Measurements from ENCODE around the gene DVL2. TPM values are rescaled to one million over a fixed set of nuclear protein-coding genes. Genes with fewer than 3 reads are reported as not detected.

The DVL2 gene
- total and polyA plus RNA-seq, 2 of the 13 experiments (the other 11 are each of a cell fraction or from before 2014, with no cell fraction given), result 5.7 to 38.2 TPM

DNA sequence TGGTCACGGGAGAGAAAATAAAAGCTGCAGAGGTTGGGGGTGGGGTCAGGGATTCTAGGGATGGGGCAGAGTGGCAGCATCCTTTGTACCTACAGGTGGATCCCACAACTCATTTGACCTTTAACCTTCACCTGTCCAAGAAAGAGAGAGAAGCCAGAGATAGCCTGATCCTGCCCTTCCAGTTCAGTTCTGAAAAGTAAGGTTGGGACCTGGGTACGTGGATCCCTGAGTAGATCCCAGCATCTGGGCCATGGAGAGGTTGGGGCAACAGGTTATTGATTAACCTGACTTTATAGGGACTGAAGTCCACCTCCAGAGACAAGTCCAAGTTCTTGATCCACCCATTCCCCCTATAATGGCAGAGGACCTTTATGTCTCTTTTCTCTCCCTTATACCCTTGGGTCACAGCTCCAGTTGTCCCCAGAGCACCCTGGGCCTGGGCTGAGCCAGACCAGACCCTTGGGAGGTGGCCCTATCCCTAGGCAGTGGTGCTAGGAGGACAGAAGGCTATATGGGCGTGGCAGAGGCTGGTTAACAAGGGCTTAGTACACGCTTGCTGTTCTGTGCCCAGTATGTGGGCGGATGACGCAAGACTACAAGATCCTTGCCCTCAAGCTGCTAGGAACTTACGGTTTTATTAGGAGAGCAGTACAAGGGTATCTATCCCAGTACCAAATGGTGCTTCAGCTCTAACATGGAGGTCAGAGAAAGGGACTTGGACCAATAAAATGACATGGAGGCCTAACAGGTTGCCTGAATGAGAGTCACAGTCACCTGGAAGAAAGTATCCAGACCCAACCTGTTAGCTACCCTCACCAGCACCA, 24.6 kb upstream of the DVL2 start (continued):
- TF ChIP-seq ZNF362 (CRISPR knock-in tag; IDR thresholded peaks at IDR 0.05; ENCODE audit: borderline replicate concordance), result no peak
- peak; percentile 93 for TF ChIP-seq SP5 (CRISPR knock-in tag; IDR thresholded peaks at IDR 0.05; ENCODE audit: borderline replicate concordance, low read depth)
- TF ChIP-seq ZC3H4 (CRISPR knock-in tag; IDR thresholded peaks at IDR 0.05; ENCODE audit: borderline replicate concordance), result 0 out of 2 replicates have a peak, but pooled peaks have one; percentile 34
- 0 out of 2 replicates have a peak, but pooled peaks have one; percentile 62 for TF ChIP-seq ZNF598 (CRISPR knock-in tag; IDR thresholded peaks at IDR 0.05; ENCODE audit: borderline replicate concordance)
- TF ChIP-seq EHMT2 (IDR thresholded peaks at IDR 0.05; ENCODE audit: borderline replicate concordance, low read depth, low read length), result no peak
- no peak for TF ChIP-seq ZNF468 (CRISPR knock-in tag; IDR thresholded peaks at IDR 0.05)
- TF ChIP-seq POLR2G (IDR thresholded peaks at IDR 0.05; ENCODE audit: low read depth, low read length), result peak; percentile 80
- no peak for TF ChIP-seq LCORL (IDR thresholded peaks at IDR 0.05)
- no peak for TF ChIP-seq LCORL (CRISPR knock-in tag; IDR thresholded peaks at IDR 0.05)
- TF ChIP-seq FOXA3 (CRISPR knock-in tag; IDR thresholded peaks at IDR 0.05), result 0 out of 2 replicates have a peak, but pooled peaks have one; percentile 6
- no peak for TF ChIP-seq ZNF382 (CRISPR knock-in tag; IDR thresholded peaks at IDR 0.05; ENCODE audit: borderline replicate concordance)
- TF ChIP-seq ZFX (CRISPR knock-in tag; IDR thresholded peaks at IDR 0.05; ENCODE audit: low read depth), result peak; percentile 45; the same call in 1 of the 2 replicates
- TF ChIP-seq GABPB1 (CRISPR knock-in tag; IDR thresholded peaks at IDR 0.05), result no peak; the same call in 1 of the 2 replicates
- no peak for TF ChIP-seq CREB1 (IDR thresholded peaks at IDR 0.05)
- peak; percentile 81 for TF ChIP-seq CREB1 (CRISPR knock-in tag; IDR thresholded peaks at IDR 0.05)
- TF ChIP-seq CHD4 (IDR thresholded peaks at IDR 0.05; ENCODE audit: borderline replicate concordance, low read length), result peak; percentile 63; the same call in 1 of the 2 replicates
- TF ChIP-seq, protein P1, sequence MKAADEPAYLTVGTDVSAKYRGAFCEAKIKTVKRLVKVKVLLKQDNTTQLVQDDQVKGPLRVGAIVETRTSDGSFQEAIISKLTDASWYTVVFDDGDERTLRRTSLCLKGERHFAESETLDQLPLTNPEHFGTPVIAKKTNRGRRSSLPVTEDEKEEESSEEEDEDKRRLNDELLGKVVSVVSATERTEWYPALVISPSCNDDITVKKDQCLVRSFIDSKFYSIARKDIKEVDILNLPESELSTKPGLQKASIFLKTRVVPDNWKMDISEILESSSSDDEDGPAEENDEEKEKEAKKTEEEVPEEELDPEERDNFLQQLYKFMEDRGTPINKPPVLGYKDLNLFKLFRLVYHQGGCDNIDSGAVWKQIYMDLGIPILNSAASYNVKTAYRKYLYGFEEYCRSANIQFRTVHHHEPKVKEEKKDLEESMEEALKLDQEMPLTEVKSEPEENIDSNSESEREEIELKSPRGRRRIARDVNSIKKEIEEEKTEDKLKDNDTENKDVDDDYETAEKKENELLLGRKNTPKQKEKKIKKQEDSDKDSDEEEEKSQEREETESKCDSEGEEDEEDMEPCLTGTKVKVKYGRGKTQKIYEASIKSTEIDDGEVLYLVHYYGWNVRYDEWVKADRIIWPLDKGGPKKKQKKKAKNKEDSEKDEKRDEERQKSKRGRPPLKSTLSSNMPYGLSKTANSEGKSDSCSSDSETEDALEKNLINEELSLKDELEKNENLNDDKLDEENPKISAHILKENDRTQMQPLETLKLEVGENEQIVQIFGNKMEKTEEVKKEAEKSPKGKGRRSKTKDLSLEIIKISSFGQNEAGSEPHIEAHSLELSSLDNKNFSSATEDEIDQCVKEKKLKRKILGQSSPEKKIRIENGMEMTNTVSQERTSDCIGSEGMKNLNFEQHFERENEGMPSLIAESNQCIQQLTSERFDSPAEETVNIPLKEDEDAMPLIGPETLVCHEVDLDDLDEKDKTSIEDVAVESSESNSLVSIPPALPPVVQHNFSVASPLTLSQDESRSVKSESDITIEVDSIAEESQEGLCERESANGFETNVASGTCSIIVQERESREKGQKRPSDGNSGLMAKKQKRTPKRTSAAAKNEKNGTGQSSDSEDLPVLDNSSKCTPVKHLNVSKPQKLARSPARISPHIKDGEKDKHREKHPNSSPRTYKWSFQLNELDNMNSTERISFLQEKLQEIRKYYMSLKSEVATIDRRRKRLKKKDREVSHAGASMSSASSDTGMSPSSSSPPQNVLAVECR (CRISPR knock-in tag; IDR thresholded peaks at IDR 0.05; ENCODE audit: borderline replicate concordance), result peak; percentile 53; the same call in 1 of the 2 replicates
- TF ChIP-seq POGZ (CRISPR knock-in tag; IDR thresholded peaks at IDR 0.05), result peak; percentile 53; the same call in 1 of the 2 replicates
- TF ChIP-seq KLF9 (CRISPR knock-in tag; IDR thresholded peaks at IDR 0.05; ENCODE audit: low read depth), result 0 out of 2 replicates have a peak, but pooled peaks have one; percentile 48
- peak; percentile 38; the same call in 1 of the 2 replicates for TF ChIP-seq PHF21A (CRISPR knock-in tag; IDR thresholded peaks at IDR 0.05)
- TF ChIP-seq MATR3 (CRISPR knock-in tag; IDR thresholded peaks at IDR 0.05), result no peak
- TF ChIP-seq ZNF883 (CRISPR knock-in tag; IDR thresholded peaks at IDR 0.05; ENCODE audit: not compliant biosample characterization), result peak; percentile 42

Measured in HepG2 (cell line).